Measurements from ENCODE around the gene GUCY1A1. TPM values are rescaled to one million over a fixed set of nuclear protein-coding genes. Genes with fewer than 3 reads are reported as not detected.

Gene GUCY1A1
- total and polyA plus RNA-seq, 2 experiments from 2014 or later = not detected

GRCh38 chr4:155712846-155713245, 46.2 kb downstream of the GUCY1A1 start:
- in situ Hi-C loops (cut with MboI) = no loop called here
- Histone ChIP-seq H3K79me2 (ENCODE audit: insufficient read depth) (no peaks in the 10 kb centered on the region), H3K27me3 (replicated peaks; ENCODE audit: insufficient read depth) (0 out of 2 replicates have a peak, but pooled peaks cover 10% of the 10 kb centered on the region), H3F3A (ENCODE audit: insufficient read depth) (no peaks in the 10 kb centered on the region), H3K4me2 (ENCODE audit: unreplicated experiment) (no peak overlapping the region), H3K36me3 (ENCODE audit: low read depth) (no peaks in the 10 kb centered on the region), H3K9ac (no peak overlapping the region), H2AFZ (no peak overlapping the region), H3K9me3 (ENCODE audit: low read depth) (no peaks in the 10 kb centered on the region), H3K4me3 (no peak overlapping the region), H3K4me1 (ENCODE audit: insufficient read depth) (no peaks in the 10 kb centered on the region), H3K27ac (no peak overlapping the region), H4K20me1 (ENCODE audit: insufficient read depth) (no peaks in the 10 kb centered on the region; the same call in 1 of the 2 replicates), H3K9me2 (ENCODE audit: insufficient read depth) (no peaks in the 10 kb centered on the region)
- DNase-seq = no peak
- no peak for TF ChIP-seq EZH2phosphoT487 (IDR thresholded peaks at IDR 0.05; ENCODE audit: insufficient read depth, low read depth)
- TF ChIP-seq EZH2 (IDR thresholded peaks at IDR 0.05; ENCODE audit: insufficient read depth, poor library complexity, severe bottlenecking) = no peak
- 47 to 52% methylated on average over 3 of the region's 3 CpGs for whole genome bisulfite sequencing, 2 experiments (ENCODE audit: low coverage in 1 of 2, low lambda C conversion rate in 2 of 2, missing lambda C conversion rate in 2 of 2)

- in situ Hi-C loops (cut with MboI) = no loop called here
- no peak overlapping the region for H2AFZ ChIP-seq
Observed at GRCh38 chr4:155713911-155714310, 47.3 kb downstream of the GUCY1A1 start.

GRCh38 chr4:155722336-155722735, 55.7 kb downstream of the GUCY1A1 start:
- Histone ChIP-seq H3K9ac (no peak overlapping the region), H3F3A (ENCODE audit: insufficient read depth) (no peaks in the 10 kb centered on the region), H3K4me3 (no peak overlapping the region), H3K79me2 (ENCODE audit: insufficient read depth) (no peaks in the 10 kb centered on the region), H3K27ac (no peak overlapping the region), H4K20me1 (ENCODE audit: insufficient read depth) (no peaks in the 10 kb centered on the region), H3K4me2 (ENCODE audit: unreplicated experiment) (no peak overlapping the region), H3K9me3 (ENCODE audit: low read depth) (no peaks in the 10 kb centered on the region), H3K4me1 (ENCODE audit: insufficient read depth) (no peaks in the 10 kb centered on the region), H3K36me3 (ENCODE audit: low read depth) (no peaks in the 10 kb centered on the region), H3K9me2 (ENCODE audit: insufficient read depth) (no peaks in the 10 kb centered on the region), H3K27me3 (replicated peaks; ENCODE audit: insufficient read depth) (no peaks in the 10 kb centered on the region), H2AFZ (no peak overlapping the region)
- TF ChIP-seq EZH2 (IDR thresholded peaks at IDR 0.05; ENCODE audit: insufficient read depth, poor library complexity, severe bottlenecking) (no peak), EZH2phosphoT487 (IDR thresholded peaks at IDR 0.05; ENCODE audit: insufficient read depth, low read depth) (no peak)
- in situ Hi-C loops (cut with MboI) = no loop called here
- WGBS, 2 experiments (ENCODE audit: low coverage in 1 of 2, low lambda C conversion rate in 2 of 2, missing lambda C conversion rate in 2 of 2) = 11 to 30% methylated on average over 1 of the region's 1 CpG
- DNase-seq = no peak

More at GRCh38 chr4:155713911-155714310, 47.3 kb downstream of the GUCY1A1 start:
- H3K4me2 ChIP-seq (ENCODE audit: unreplicated experiment) = no peak overlapping the region
- H3K36me3 ChIP-seq (ENCODE audit: low read depth) = no peaks in the 10 kb centered on the region
- H3F3A ChIP-seq (ENCODE audit: insufficient read depth) = no peaks in the 10 kb centered on the region
- H3K9me3 ChIP-seq (ENCODE audit: low read depth) = no peaks in the 10 kb centered on the region
- H3K79me2 ChIP-seq (ENCODE audit: insufficient read depth) = no peaks in the 10 kb centered on the region
- no peak for TF ChIP-seq EZH2 (IDR thresholded peaks at IDR 0.05; ENCODE audit: insufficient read depth, poor library complexity, severe bottlenecking)
- no peak for TF ChIP-seq EZH2phosphoT487 (IDR thresholded peaks at IDR 0.05; ENCODE audit: insufficient read depth, low read depth)
- H3K9me2 ChIP-seq (ENCODE audit: insufficient read depth) = no peaks in the 10 kb centered on the region
- H3K4me3 ChIP-seq = no peak overlapping the region
- H4K20me1 ChIP-seq (ENCODE audit: insufficient read depth) = no peaks in the 10 kb centered on the region; the same call in 1 of the 2 replicates
- no peak for DNase-seq
- WGBS, 2 experiments (ENCODE audit: low coverage in 1 of 2, low lambda C conversion rate in 2 of 2, missing lambda C conversion rate in 2 of 2) = 5 to 6% methylated on average over 1 of the region's 1 CpG
- H3K4me1 ChIP-seq (ENCODE audit: insufficient read depth) = no peaks in the 10 kb centered on the region
- H3K9ac ChIP-seq = no peak overlapping the region
- 0 out of 2 replicates have a peak, but pooled peaks cover 10% of the 10 kb centered on the region for H3K27me3 ChIP-seq (replicated peaks; ENCODE audit: insufficient read depth)
- no peak overlapping the region for H3K27ac ChIP-seq

GRCh38 chr4:155722816-155723499, 56.3 kb downstream of the GUCY1A1 start:
- TF ChIP-seq EZH2phosphoT487 (IDR thresholded peaks at IDR 0.05; ENCODE audit: insufficient read depth, low read depth) (no peak), EZH2 (IDR thresholded peaks at IDR 0.05; ENCODE audit: insufficient read depth, poor library complexity, severe bottlenecking) (no peak)
- DNase-seq = peak; percentile 12
- Histone ChIP-seq H3K4me3 (no peak overlapping the region), H3K79me2 (ENCODE audit: insufficient read depth) (no peaks in the 10 kb centered on the region), H3K27ac (no peak overlapping the region), H3K9me3 (ENCODE audit: low read depth) (no peaks in the 10 kb centered on the region), H3K27me3 (replicated peaks; ENCODE audit: insufficient read depth) (no peaks in the 10 kb centered on the region), H3K9me2 (ENCODE audit: insufficient read depth) (no peaks in the 10 kb centered on the region), H3F3A (ENCODE audit: insufficient read depth) (no peaks in the 10 kb centered on the region), H3K9ac (no peak overlapping the region), H3K4me2 (ENCODE audit: unreplicated experiment) (no peak overlapping the region), H2AFZ (no peak overlapping the region), H3K4me1 (ENCODE audit: insufficient read depth) (no peaks in the 10 kb centered on the region), H3K36me3 (ENCODE audit: low read depth) (no peaks in the 10 kb centered on the region), H4K20me1 (ENCODE audit: insufficient read depth) (no peaks in the 10 kb centered on the region)
- 79% methylated on average over 7 of the region's 7 CpGs for WGBS, 2 experiments (ENCODE audit: low coverage in 1 of 2, low lambda C conversion rate in 2 of 2, missing lambda C conversion rate in 2 of 2)
- in situ Hi-C loops (cut with MboI) = no loop called here

All from GM23248 (cell line).